Esophagus muscularis mucosa (tissue), 4 donors: ENCODE data around the gene IPO13.

Experiments
- CTCF ChIP-seq, 3 experiments: fragments of 200-600 bp in 2 of 3; fragments of 450-650 bp in 1 of 3; sonication (generic) in 2 of 3; IDR thresholded peaks; one replicate each; pipeline ENCODE4 v1.5.1; 2017 to 2019; ENCODE audit warnings: antibody characterized with exemption in 3 of 3, mild to moderate bottlenecking in 2 of 3, moderate library complexity in 1 of 3
- EP300 ChIP-seq: sonication (generic); formaldehyde crosslinking; IDR thresholded peaks from one replicate; pipeline ENCODE4 v1.6.1; 2017; ENCODE audit warnings: antibody characterized with exemption
- POLR2A ChIP-seq: fragments of 450-650 bp; IDR thresholded peaks from one replicate; pipeline ENCODE4 v1.6.1; 2017; ENCODE audit warnings: antibody characterized with exemption, moderate library complexity, mild to moderate bottlenecking, low read depth
- POLR2AphosphoS5 ChIP-seq, 2 donors: sonication (generic); formaldehyde crosslinking; IDR thresholded peaks; one replicate each; pipeline ENCODE4 v1.6.1; 2017; ENCODE audit warnings: antibody characterized with exemption in 2 of 2

GRCh38 chr1:43961692-43962091, 14.9 kb downstream of the IPO13 start:
- TF ChIP-seq POLR2A (no peak), CTCF (IDR thresholded peaks at IDR 0.05) (no peak), EP300 (no peak), POLR2AphosphoS5 (IDR thresholded peaks at IDR 0.05) (no peak)
